Neural crest cell (in vitro differentiated cells): ENCODE data around the gene CLMP. TPM values are rescaled to one million over a fixed set of nuclear protein-coding genes. Genes with fewer than 3 reads are reported as not detected.

Experiments used
- DNase-seq: peaks from one replicate; pipeline ENCODE4 v3.0.0; 2021; ENCODE audit warnings: low read depth, mixed read lengths, low spot score
- H3K27ac Mint-ChIP-seq: one replicate; pipeline ENCODE4 v1.8.0; 2021; ENCODE audit warnings: mild to moderate bottlenecking, mixed read lengths; ENCODE audit not compliant: unreplicated experiment
- H3K27me3 Mint-ChIP-seq: 2 replicates; pipeline ENCODE4 v1.8.0; 2021; ENCODE audit warnings: low read depth, mild to moderate bottlenecking, mixed read lengths
- H3K36me3 Mint-ChIP-seq: 2 replicates; pipeline ENCODE4 v1.8.0; 2021; ENCODE audit warnings: low read depth, mild to moderate bottlenecking, mixed read lengths
- H3K4me1 Mint-ChIP-seq: 2 replicates; pipeline ENCODE4 v1.8.0; 2021; ENCODE audit warnings: mixed read lengths
- H3K4me3 Mint-ChIP-seq: one replicate; pipeline ENCODE4 v1.8.0; 2021; ENCODE audit warnings: mild to moderate bottlenecking, mixed read lengths
- H3K9me3 Mint-ChIP-seq: 2 replicates; pipeline ENCODE4 v1.8.0; 2021; ENCODE audit warnings: mixed read lengths
- total RNA-seq: library from RNA; stranded (reverse); gene quantifications from 2 replicates; pipeline ENCODE4 v1.2.1, GENCODE V29; 2021
- TF ChIP-seq, protein P1 (sequence below): fragments of 200-600 bp; sonication (generic); conservative IDR thresholded peaks from 2 replicates; pipeline ENCODE4 v1.5.0; 2021; ENCODE audit warnings: antibody characterized with exemption, mild to moderate bottlenecking

CLMP gene
- total RNA-seq, 1 donor from 2014 or later: 4.3 TPM

DNA sequence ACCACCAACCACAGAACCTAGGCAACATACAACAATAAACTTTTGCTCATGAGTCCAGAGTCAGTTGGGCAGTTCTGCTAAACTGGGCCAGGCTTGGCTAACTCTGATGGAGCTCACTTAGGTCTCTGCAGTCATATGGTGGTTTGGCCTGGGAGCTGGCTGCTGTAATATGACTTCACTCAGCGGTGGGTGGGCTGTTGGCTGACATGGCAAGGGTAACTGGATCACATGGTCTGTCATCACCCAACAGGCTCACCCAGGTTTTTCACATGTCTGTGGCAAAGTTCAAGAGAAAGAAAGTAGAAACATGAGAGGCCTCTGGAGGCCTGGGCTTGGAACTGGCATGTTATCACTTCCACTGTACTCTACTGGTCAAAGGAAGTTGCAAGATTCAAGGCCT, 43.2 kb upstream of the CLMP start:
- Mint-ChIP-seq H3K36me3 (no peaks in the 10 kb centered on the region), H3K4me1 (peaks cover 6% of the 10 kb centered on the region), H3K9me3 (no peaks in the 10 kb centered on the region), H3K4me3 (no peak overlapping the region), H3K27ac (peak overlapping the region; percentile 22), H3K27me3 (no peaks in the 10 kb centered on the region)
- DNase-seq: no peak
- TF ChIP-seq, protein P1, sequence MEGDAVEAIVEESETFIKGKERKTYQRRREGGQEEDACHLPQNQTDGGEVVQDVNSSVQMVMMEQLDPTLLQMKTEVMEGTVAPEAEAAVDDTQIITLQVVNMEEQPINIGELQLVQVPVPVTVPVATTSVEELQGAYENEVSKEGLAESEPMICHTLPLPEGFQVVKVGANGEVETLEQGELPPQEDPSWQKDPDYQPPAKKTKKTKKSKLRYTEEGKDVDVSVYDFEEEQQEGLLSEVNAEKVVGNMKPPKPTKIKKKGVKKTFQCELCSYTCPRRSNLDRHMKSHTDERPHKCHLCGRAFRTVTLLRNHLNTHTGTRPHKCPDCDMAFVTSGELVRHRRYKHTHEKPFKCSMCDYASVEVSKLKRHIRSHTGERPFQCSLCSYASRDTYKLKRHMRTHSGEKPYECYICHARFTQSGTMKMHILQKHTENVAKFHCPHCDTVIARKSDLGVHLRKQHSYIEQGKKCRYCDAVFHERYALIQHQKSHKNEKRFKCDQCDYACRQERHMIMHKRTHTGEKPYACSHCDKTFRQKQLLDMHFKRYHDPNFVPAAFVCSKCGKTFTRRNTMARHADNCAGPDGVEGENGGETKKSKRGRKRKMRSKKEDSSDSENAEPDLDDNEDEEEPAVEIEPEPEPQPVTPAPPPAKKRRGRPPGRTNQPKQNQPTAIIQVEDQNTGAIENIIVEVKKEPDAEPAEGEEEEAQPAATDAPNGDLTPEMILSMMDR: no peak

DNA sequence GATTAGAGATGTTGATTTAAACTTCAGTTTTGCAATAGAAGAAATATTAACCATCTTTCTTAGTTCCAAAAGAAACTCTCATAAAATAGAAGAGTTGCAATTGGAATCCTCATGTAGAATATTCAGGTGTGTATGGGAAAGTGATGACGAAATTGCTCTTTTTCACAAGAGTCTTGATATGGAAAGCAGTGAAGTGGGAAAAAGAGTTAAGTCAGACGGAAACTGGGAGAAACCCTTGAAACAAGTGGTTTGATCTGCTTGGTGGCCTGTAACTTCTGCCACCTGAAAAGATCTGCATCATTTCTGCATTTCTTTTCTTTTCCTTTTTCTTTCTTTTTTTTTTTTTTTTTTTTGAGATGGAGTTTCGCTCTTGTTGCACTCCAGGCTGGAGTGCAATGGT, 41.8 kb upstream of the CLMP start:
- H3K27me3 Mint-ChIP-seq: no peaks in the 10 kb centered on the region

DNA sequence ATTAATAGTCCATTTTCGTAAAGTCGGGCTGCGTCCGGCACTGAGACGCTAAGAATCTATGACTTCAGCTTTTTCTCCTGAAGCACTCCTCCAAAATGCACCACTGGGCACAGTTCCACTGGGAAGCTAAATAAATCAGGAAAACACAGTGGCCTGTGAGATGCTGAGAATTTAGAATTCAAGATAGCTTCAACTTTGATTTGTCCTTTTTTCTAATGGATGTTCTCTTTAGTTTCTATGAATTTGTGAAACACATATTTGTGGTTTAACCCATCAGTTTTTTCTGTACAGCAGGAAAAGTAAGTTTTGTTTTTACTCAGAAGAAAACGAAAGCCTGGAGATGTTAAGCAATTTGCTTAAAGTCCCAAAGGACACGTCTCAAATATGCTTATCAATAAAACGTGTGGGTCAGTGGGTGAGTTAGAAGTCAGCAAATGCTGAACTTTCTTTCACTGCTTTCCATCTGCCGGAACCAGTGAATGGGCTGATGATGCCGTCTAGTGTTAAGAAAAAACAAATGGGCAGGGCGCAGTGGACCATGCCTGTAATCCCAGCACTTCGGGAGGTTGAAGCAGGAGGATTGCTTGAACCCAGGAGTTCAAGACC, 40.7 kb upstream of the CLMP start:
- Mint-ChIP-seq H3K4me1 (peaks cover 12% of the 10 kb centered on the region), H3K27ac (no peak overlapping the region), H3K4me3 (no peak overlapping the region), H3K36me3 (no peaks in the 10 kb centered on the region), H3K27me3 (no peaks in the 10 kb centered on the region), H3K9me3 (no peaks in the 10 kb centered on the region)
- TF ChIP-seq, protein P1: no peak
- no peak for DNase-seq

More for the DNA sequence above, 41.8 kb upstream of the CLMP start:
- TF ChIP-seq, protein P1: no peak
- no peak overlapping the region for H3K4me3 Mint-ChIP-seq
- no peak for DNase-seq
- no peak overlapping the region for H3K27ac Mint-ChIP-seq
- no peaks in the 10 kb centered on the region for H3K9me3 Mint-ChIP-seq
- H3K4me1 Mint-ChIP-seq: peaks cover 12% of the 10 kb centered on the region
- H3K36me3 Mint-ChIP-seq: no peaks in the 10 kb centered on the region

- H3K9me3 Mint-ChIP-seq: no peaks in the 10 kb centered on the region
- H3K4me3 Mint-ChIP-seq: no peak overlapping the region
- peak; percentile 14 for DNase-seq
- TF ChIP-seq, protein P1: peak; percentile 48
- H3K27me3 Mint-ChIP-seq: peaks cover 2% of the 10 kb centered on the region
- peaks cover 12% of the 10 kb centered on the region for H3K4me1 Mint-ChIP-seq
- no peak overlapping the region for H3K27ac Mint-ChIP-seq
- no peaks in the 10 kb centered on the region for H3K36me3 Mint-ChIP-seq
Measured at GRCh38 chr11:123235117-123235655, 40.1 kb upstream of the CLMP start.

DNA sequence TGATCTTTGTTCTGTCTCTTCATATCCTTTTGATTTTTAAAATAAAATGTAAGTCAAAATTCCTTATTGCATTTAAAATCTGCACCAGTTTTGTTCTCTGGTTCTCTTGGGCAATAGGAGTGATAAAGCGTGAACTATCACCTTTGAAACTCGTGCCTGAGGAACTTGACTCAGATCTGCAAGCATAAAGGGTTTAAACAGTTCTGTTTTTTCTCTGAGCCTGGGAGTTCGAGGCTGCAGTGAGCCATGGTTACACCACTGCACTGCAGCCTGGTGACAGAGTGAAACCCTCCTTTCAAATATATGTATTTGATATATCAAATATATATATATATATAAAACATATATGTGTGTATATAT, 38.9 kb upstream of the CLMP start:
- Mint-ChIP-seq H3K36me3 (no peaks in the 10 kb centered on the region), H3K4me1 (peaks cover 12% of the 10 kb centered on the region), H3K9me3 (no peaks in the 10 kb centered on the region), H3K4me3 (no peak overlapping the region), H3K27me3 (peaks cover 2% of the 10 kb centered on the region), H3K27ac (no peak overlapping the region)
- no peak for DNase-seq
- TF ChIP-seq, protein P1: no peak
